Measurements from ENCODE around the gene FOXO3.
A peak's percentile ranks its signal among the peaks of the same experiment; 100 is the strongest.
"Not testable (repeated sequence)": the region's sequence is repeated elsewhere in the genome, so short reads cannot be mapped to it uniquely, and the experiment has no call there.

Gene FOXO3

DNA sequence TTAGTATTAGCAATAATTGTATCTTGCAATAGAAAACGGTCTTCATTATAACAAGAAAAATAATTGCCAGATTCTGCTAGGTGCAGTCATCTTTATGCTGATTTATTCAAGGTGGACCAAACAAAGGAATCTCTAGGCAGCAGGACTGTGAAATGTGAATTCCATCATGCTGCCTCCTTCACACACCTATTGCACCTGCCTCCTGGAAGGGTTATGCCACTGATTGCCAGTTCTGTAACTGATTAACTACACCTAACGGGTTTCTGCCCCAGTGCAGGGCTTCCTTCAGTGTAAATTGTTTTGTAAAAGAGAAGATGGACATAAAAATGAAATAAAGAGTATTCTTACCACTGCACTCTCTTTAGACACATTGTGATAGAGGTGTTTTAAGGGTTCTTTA lies 96.1 kb downstream of the FOXO3 start:
- Histone ChIP-seq H3K27me3 (replicated peaks) (no peaks in the 10 kb centered on the region), H3K27ac (no peak overlapping the region), H3K4me3 (ENCODE audit: low read depth, low read length) (no peak overlapping the region), H3K36me3 (replicated peaks) (no peaks in the 10 kb centered on the region)
- DNase-seq: no peak
- no peak for TF ChIP-seq CTCF (IDR thresholded peaks at IDR 0.05; ENCODE audit: low read depth, low read length, missing control alignments)
- in situ Hi-C loops (cut with HindIII; ENCODE audit: low pct_ligation_motif_present, low sequenced_read_pairs): no loop called here

GRCh38 chr6:108658174-108658573 lies 97.5 kb downstream of the FOXO3 start:
- no peaks in the 10 kb centered on the region for H3K27me3 ChIP-seq (replicated peaks)
- H3K36me3 ChIP-seq (replicated peaks): no peaks in the 10 kb centered on the region
- DNase-seq: no peak
- no peak overlapping the region for H3K27ac ChIP-seq
- TF ChIP-seq CTCF (IDR thresholded peaks at IDR 0.05; ENCODE audit: low read depth, low read length, missing control alignments): no peak
- in situ Hi-C loops (cut with HindIII; ENCODE audit: low pct_ligation_motif_present, low sequenced_read_pairs): no loop called here
- no peak overlapping the region for H3K4me3 ChIP-seq (ENCODE audit: low read depth, low read length)

- in situ Hi-C loops (cut with HindIII; ENCODE audit: low pct_ligation_motif_present, low sequenced_read_pairs); H3K27ac ChIP-seq; H3K36me3 ChIP-seq (replicated peaks); DNase-seq; H3K27me3 ChIP-seq (replicated peaks); H3K4me3 ChIP-seq (ENCODE audit: low read depth, low read length): not testable (repeated sequence)
These were observed 98.1 kb downstream of the FOXO3 start for GRCh38 chr6:108658785-108659184.

DNA sequence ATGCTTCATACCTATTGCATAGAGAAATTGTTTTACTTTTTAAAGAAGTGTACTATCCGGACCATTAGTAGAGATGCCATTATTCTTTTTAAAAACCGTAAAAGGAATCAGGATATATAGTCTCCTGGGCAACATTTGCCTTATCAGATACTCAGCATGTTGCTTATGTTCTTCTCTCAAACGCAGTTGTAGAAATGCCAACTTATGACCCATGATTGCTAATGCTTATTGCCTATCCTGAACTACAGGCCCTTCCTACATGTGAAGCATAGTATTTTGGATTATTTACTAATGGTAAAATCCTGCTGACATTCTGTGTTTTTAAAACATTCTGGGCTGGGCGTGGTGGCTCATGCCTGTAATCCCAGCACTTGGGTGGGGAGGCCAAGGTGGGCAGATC lies 99.5 kb downstream of the FOXO3 start:
- DNase-seq: no peak
- Histone ChIP-seq H3K27ac (no peak overlapping the region), H3K36me3 (replicated peaks) (peaks cover 4% of the 10 kb centered on the region), H3K4me3 (ENCODE audit: low read depth, low read length) (no peak overlapping the region), H3K27me3 (replicated peaks) (no peaks in the 10 kb centered on the region)
- in situ Hi-C loops (cut with HindIII; ENCODE audit: low pct_ligation_motif_present, low sequenced_read_pairs): no loop called here
- TF ChIP-seq CTCF (IDR thresholded peaks at IDR 0.05; ENCODE audit: low read depth, low read length, missing control alignments): no peak

DNA sequence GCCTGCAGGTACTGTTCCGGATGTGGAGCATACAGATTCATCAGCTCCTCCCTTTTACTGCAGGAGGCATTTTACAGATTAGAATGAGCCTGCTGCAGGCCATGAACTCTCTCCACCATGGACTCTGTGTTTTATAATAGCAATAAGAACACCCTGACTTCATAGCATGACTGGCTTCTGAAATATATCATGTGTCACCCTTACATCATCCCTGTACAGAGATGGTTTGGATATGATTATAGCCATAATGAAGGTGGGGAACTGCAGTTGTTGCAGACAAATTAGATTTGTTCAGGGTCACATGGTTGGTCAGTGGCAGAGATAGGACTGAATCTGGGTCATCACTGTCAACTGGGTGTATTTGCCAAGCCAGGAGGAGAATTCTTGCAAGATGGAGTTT lies 100.7 kb downstream of the FOXO3 start:
- H3K36me3 ChIP-seq (replicated peaks): peaks cover 4% of the 10 kb centered on the region
- in situ Hi-C loops (cut with HindIII; ENCODE audit: low pct_ligation_motif_present, low sequenced_read_pairs): no loop called here
- no peaks in the 10 kb centered on the region for H3K27me3 ChIP-seq (replicated peaks)
- H3K27ac ChIP-seq: no peak overlapping the region
- no peak for TF ChIP-seq CTCF (IDR thresholded peaks at IDR 0.05; ENCODE audit: low read depth, low read length, missing control alignments)
- DNase-seq: peak; percentile 47
- no peak overlapping the region for H3K4me3 ChIP-seq (ENCODE audit: low read depth, low read length)

DNA sequence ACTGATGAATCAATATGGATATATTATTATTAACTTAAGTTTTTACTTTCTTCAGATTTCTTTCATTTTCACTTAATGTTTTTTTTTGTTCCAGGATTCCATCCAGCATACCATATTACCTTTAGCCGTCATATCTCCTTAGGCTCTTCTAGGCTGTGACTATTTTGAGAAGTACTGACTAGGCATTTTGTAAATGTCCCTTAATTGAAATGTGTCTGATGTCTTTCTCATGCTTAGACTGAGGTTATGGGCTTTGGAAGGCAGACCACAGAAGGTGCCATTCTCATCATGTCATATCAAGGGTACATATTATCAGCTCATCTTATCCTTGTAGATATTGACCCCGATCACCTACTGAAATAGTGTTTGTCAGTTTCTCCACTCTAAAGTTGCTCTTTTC lies 101.3 kb downstream of the FOXO3 start:
- in situ Hi-C loops (cut with HindIII; ENCODE audit: low pct_ligation_motif_present, low sequenced_read_pairs): no loop called here
- no peak for DNase-seq
- H3K36me3 ChIP-seq (replicated peaks): peaks cover 4% of the 10 kb centered on the region
- H3K4me3 ChIP-seq (ENCODE audit: low read depth, low read length): no peak overlapping the region
- no peaks in the 10 kb centered on the region for H3K27me3 ChIP-seq (replicated peaks)
- H3K27ac ChIP-seq: no peak overlapping the region
- TF ChIP-seq CTCF (IDR thresholded peaks at IDR 0.05; ENCODE audit: low read depth, low read length, missing control alignments): no peak

Data from brain microvascular endothelial cell (primary cell).